ENCODE data around the gene ZFYVE26.

DNA sequence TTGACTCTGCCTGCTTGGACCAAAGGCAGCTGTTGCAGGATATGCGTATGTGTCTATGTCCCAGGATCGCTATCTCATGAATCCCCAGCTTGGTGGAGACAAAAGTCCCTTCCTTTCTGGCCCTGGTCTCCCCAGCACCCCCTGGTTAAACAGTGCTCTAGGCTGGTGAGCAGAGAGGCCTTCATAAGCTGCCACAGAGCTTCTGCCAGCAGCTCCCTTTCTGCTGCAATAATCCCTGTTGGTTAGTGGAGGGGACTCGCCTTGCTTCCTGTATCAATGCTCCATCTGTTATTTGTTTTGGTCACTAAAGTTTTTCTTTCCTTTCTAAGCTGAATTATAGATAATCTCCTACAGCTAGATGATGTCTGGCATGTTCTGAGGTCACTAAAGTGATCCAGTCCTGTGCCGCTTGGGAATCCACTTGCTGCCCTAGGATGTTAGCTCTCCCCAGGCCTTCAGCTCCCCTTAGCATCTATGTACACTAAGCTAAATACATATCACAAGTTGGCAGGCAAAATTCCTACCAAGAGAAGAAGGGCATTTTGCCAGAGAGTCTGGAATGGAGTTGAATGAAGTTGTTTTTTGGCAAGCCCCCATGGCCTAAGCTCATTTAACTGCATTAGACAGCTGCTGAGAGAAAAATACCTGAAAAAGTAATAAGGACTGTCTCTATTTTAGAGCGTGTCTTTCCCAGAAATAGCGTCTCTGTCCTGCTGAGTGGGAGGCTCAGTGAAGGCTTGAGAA is 66.9 kb downstream of the ZFYVE26 start:
- TF ChIP-seq POLR2AphosphoS5 (IDR thresholded peaks at IDR 0.05; ENCODE audit: low read depth, low read length) (no peak), POLR2A (IDR thresholded peaks at IDR 0.05; ENCODE audit: low read depth, low read length) (no peak), TAF1 (IDR thresholded peaks at IDR 0.05; ENCODE audit: low read depth, low read length) (no peak)
